Measurements from ENCODE around the gene OS9. TPM values are rescaled to one million over a fixed set of nuclear protein-coding genes. Genes with fewer than 3 reads are reported as not detected.

The OS9 gene
- total RNA-seq, 1 experiment from 2014 or later: 145 TPM

DNA sequence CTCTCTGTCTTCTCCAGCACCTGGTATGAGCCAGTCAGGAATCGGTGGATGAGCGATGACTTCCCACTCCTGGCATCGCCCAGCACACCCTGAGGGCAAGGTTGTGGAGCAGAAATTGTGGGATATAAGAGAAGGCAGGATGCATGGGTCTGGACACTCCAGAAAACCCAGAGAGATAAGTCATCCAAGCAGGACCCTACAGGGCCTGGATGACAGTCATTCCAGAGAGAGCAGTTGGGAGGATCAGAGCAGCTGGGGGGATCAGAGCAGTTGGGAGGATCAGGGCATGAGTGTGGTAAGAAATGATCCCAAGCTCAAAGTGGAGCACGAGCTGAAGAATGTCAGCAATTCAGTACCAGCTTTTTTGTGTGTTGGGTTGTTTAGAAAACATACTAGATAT, 40.7 kb downstream of the OS9 start:
- DNase-seq: no peak
- CTCF ChIA-PET: interaction anchor here (0.7 kb wide), 1 partner anchor 123 kb away, joined by 3 read pairs; the partner anchor contains the start of gene ARHGEF25
- Histone ChIP-seq H3K9me2 (replicated peaks; ENCODE audit: low read length) (no peaks in the 10 kb centered on the region), H3F3A (ENCODE audit: low read length, unreplicated experiment) (no peaks in the 10 kb centered on the region), H3K9me3 (ENCODE audit: low read length) (no peaks in the 10 kb centered on the region), H3K79me2 (ENCODE audit: low read length) (no peaks in the 10 kb centered on the region), H3K4me3 (ENCODE audit: low read length) (no peak overlapping the region), H3K36me3 (ENCODE audit: low read depth, low read length) (no peaks in the 10 kb centered on the region), H3K27ac (ENCODE audit: low read length) (no peak overlapping the region), H3K4me2 (ENCODE audit: low read length) (no peak overlapping the region), H3K9ac (ENCODE audit: low read length) (no peak overlapping the region), H4K20me1 (ENCODE audit: low read length) (no peaks in the 10 kb centered on the region), H3K4me1 (ENCODE audit: insufficient read depth, low read length) (peaks cover 17% of the 10 kb centered on the region), H2AFZ (ENCODE audit: low read length) (no peak overlapping the region), H3K27me3 (ENCODE audit: low read length) (peaks cover 46% of the 10 kb centered on the region)
- no peak for ATAC-seq
- TF ChIP-seq, protein P1, sequence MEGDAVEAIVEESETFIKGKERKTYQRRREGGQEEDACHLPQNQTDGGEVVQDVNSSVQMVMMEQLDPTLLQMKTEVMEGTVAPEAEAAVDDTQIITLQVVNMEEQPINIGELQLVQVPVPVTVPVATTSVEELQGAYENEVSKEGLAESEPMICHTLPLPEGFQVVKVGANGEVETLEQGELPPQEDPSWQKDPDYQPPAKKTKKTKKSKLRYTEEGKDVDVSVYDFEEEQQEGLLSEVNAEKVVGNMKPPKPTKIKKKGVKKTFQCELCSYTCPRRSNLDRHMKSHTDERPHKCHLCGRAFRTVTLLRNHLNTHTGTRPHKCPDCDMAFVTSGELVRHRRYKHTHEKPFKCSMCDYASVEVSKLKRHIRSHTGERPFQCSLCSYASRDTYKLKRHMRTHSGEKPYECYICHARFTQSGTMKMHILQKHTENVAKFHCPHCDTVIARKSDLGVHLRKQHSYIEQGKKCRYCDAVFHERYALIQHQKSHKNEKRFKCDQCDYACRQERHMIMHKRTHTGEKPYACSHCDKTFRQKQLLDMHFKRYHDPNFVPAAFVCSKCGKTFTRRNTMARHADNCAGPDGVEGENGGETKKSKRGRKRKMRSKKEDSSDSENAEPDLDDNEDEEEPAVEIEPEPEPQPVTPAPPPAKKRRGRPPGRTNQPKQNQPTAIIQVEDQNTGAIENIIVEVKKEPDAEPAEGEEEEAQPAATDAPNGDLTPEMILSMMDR (conservative IDR thresholded peaks at IDR 0.05; ENCODE audit: low read depth, low read length): no peak
- TF ChIP-seq EZH2 (IDR thresholded peaks at IDR 0.05; ENCODE audit: low read length, unreplicated experiment) (no peak), EZH2phosphoT487 (IDR thresholded peaks at IDR 0.05; ENCODE audit: borderline replicate concordance, low read length) (no peak)
- intact Hi-C loops (cut with micrococcal nuclease): no loop called here
- POLR2A ChIA-PET (ENCODE audit: unreplicated experiment): interaction anchor here (0.6 kb wide), 1 partner anchor 10 kb away, joined by 3 read pairs; no protein-coding TSS in a partner anchor
- BruUV-seq (replicated peaks): no TSS peak

DNA sequence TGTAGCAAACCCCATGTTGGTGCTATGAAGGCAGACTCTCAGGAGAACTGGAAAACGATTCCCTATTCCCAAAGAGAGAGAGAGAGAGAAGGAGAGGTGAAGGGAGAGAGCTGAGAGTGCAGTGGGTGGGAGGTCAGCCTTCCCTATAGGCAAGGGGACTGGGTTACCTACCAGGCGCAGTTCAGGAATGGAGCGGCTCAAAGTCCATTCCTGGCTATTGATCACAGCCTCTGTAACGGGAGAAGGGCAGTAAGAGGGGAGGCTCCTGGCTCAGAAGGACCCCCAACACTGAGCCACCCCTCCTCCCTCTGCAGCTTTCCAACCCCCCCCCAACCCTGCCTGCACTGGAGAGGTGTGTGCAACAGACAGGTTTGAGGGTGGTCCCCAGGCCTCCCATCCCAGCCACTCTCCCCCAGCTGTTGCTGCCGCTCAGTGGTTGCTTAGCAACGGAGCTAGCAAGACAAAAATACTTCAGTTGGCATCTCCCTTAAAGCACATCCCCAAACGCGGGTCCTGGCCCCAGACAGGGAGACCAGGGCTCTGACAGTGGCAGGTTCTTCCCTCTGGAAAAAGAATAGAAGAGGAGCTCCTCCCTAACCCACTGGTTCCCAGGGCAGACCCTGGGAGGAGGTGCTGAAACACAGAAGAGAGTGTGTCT, 41.4 kb downstream of the OS9 start:
- POLR2A ChIA-PET (ENCODE audit: unreplicated experiment): no interaction called here
- H3K79me2 ChIP-seq (ENCODE audit: low read length): no peaks in the 10 kb centered on the region
- H3K27ac ChIP-seq (ENCODE audit: low read length): no peak overlapping the region
- H3K9me2 ChIP-seq (replicated peaks; ENCODE audit: low read length): no peaks in the 10 kb centered on the region
- intact Hi-C loops (cut with micrococcal nuclease): no loop called here
- DNase-seq: no peak
- no peaks in the 10 kb centered on the region for H3F3A ChIP-seq (ENCODE audit: low read length, unreplicated experiment)
- TF ChIP-seq EZH2 (IDR thresholded peaks at IDR 0.05; ENCODE audit: low read length, unreplicated experiment) (no peak), EZH2phosphoT487 (IDR thresholded peaks at IDR 0.05; ENCODE audit: borderline replicate concordance, low read length) (no peak)
- TF ChIP-seq, protein P1 (conservative IDR thresholded peaks at IDR 0.05; ENCODE audit: low read depth, low read length): no peak
- CTCF ChIA-PET: interaction anchor here (2.0 kb wide), 1 partner anchor 9 kb away, joined by 9 read pairs; no protein-coding TSS in a partner anchor
- peaks cover 50% of the 10 kb centered on the region for H3K27me3 ChIP-seq (ENCODE audit: low read length)
- no peaks in the 10 kb centered on the region for H4K20me1 ChIP-seq (ENCODE audit: low read length)
- ATAC-seq: no peak; the same call in 1 of the 2 replicates
- BruUV-seq (replicated peaks): no TSS peak
- no peak overlapping the region for H3K9ac ChIP-seq (ENCODE audit: low read length)
- peaks cover 17% of the 10 kb centered on the region for H3K4me1 ChIP-seq (ENCODE audit: insufficient read depth, low read length)
- H3K4me3 ChIP-seq (ENCODE audit: low read length): peak overlapping the region; percentile 64; the same call in 1 of the 2 replicates
- H2AFZ ChIP-seq (ENCODE audit: low read length): no peak overlapping the region
- no peaks in the 10 kb centered on the region for H3K36me3 ChIP-seq (ENCODE audit: low read depth, low read length)
- H3K4me2 ChIP-seq (ENCODE audit: low read length): peak overlapping the region; percentile 87
- no peaks in the 10 kb centered on the region for H3K9me3 ChIP-seq (ENCODE audit: low read length)

All from PC-3 (cell line).